Fibroblast of skin of left biceps (primary cell): ENCODE results near the gene TMEM272.

ENCODE experiments used
- DNase-seq, 2 experiments: peaks; one replicate each; pipeline ENCODE4 v3.0.0-alpha.2; 2013; ENCODE audit warnings: low read depth in 2 of 2

TMEM272 gene

GRCh38 chr13:51781246-51782022 lies 63.5 kb downstream of the TMEM272 start:
- no peak for DNase-seq

GRCh38 chr13:51780099-51780498 lies 64.9 kb downstream of the TMEM272 start:
- DNase-seq, result no peak

- no peak for DNase-seq
Observed at GRCh38 chr13:51778392-51778791, 66.6 kb downstream of the TMEM272 start.

GRCh38 chr13:51777921-51778320 lies 67.1 kb downstream of the TMEM272 start:
- DNase-seq, result no peak

- no peak for DNase-seq
Observed at GRCh38 chr13:51776179-51776578, 68.8 kb downstream of the TMEM272 start.

- no peak for DNase-seq
Observed at GRCh38 chr13:51773515-51773914, 71.5 kb downstream of the TMEM272 start.

- no peak for DNase-seq
Observed at GRCh38 chr13:51772781-51773180, 72.2 kb downstream of the TMEM272 start.

GRCh38 chr13:51772105-51772455 lies 72.9 kb downstream of the TMEM272 start:
- no peak for DNase-seq

GRCh38 chr13:51771418-51772104 lies 73.4 kb downstream of the TMEM272 start:
- no peak for DNase-seq

- no peak for DNase-seq
Observed at GRCh38 chr13:51770681-51771417, 74.1 kb downstream of the TMEM272 start.

GRCh38 chr13:51770160-51770559 lies 74.8 kb downstream of the TMEM272 start:
- no peak for DNase-seq

GRCh38 chr13:51769455-51770127 lies 75.4 kb downstream of the TMEM272 start:
- no peak for DNase-seq

GRCh38 chr13:51768976-51769375 lies 76.0 kb downstream of the TMEM272 start:
- no peak for DNase-seq

- DNase-seq, result no peak
Observed at GRCh38 chr13:51768378-51768921, 76.5 kb downstream of the TMEM272 start.

GRCh38 chr13:51767100-51767499 lies 77.9 kb downstream of the TMEM272 start:
- DNase-seq, result no peak

- DNase-seq, result no peak
Observed at GRCh38 chr13:51765142-51765515, 79.8 kb downstream of the TMEM272 start.

GRCh38 chr13:51764184-51765141 lies 80.5 kb downstream of the TMEM272 start:
- no peak for DNase-seq

- no peak for DNase-seq
Observed at GRCh38 chr13:51763486-51763885, 81.5 kb downstream of the TMEM272 start.
